WTC11 (cell line): Measurements from ENCODE around the gene TSPAN4.

ENCODE experiments used
- CBFB ChIP-seq: sonication (generic); formaldehyde crosslinking; IDR thresholded peaks from 2 replicates; pipeline ENCODE4 v1.8.1; 2022; ENCODE audit warnings: mild to moderate bottlenecking, low read depth, missing genetic modification reagents
- ELF4 ChIP-seq: sonication (generic); formaldehyde crosslinking; IDR thresholded peaks from 2 replicates; pipeline ENCODE4 v1.8.1; 2022; ENCODE audit warnings: low read depth, mild to moderate bottlenecking, moderate library complexity, missing genetic modification reagents
- SP1 ChIP-seq: sonication (generic); formaldehyde crosslinking; conservative IDR thresholded peaks from 2 replicates; pipeline ENCODE4 v1.8.1; 2022; ENCODE audit warnings: missing genetic modification reagents
- TCF7 ChIP-seq: sonication (generic); formaldehyde crosslinking; IDR thresholded peaks from 2 replicates; pipeline ENCODE4 v1.8.0; 2022; ENCODE audit warnings: mild to moderate bottlenecking, low read depth, missing genetic modification reagents, moderate library complexity
- ZNF263 ChIP-seq: sonication (generic); formaldehyde crosslinking; IDR thresholded peaks from 2 replicates; pipeline ENCODE4 v1.8.1; 2022; ENCODE audit warnings: low read depth, mild to moderate bottlenecking, moderate library complexity, missing genetic modification reagents
- TF ChIP-seq, protein P1 (sequence below): sonication (generic); formaldehyde crosslinking; conservative IDR thresholded peaks from 2 replicates; pipeline ENCODE4 v1.8.1; 2022; ENCODE audit warnings: mild to moderate bottlenecking, missing genetic modification reagents

DNA sequence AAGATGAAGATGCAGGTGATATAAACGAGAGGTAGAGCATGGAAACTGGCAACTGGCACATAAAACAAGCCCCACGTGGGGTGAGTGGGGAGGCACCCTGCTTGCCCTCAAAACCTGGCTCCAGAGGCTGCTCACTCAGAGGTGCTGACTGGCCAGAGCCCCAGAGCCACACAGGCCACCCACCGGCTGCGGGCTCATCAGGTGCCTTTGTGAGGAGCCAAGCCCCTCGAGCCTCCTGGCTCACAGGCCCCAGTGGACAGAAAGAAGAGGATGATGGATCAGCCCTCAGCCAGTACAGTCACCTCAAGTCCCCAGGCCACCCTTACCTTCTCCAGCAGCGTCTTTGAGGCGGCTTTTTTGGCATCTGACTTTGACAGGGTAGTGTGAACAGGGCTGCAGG is 61.7 kb downstream of the TSPAN4 start:
- TF ChIP-seq, protein P1, sequence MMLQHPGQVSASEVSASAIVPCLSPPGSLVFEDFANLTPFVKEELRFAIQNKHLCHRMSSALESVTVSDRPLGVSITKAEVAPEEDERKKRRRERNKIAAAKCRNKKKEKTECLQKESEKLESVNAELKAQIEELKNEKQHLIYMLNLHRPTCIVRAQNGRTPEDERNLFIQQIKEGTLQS (CRISPR knock-in tag): no peak
- no peak for TF ChIP-seq CBFB (CRISPR knock-in tag)
- no peak for TF ChIP-seq ZNF263 (CRISPR knock-in tag)
- no peak for TF ChIP-seq SP1
- no peak for TF ChIP-seq ELF4
- TF ChIP-seq TCF7: no peak
